Subcutaneous preadipocyte (primary cell): Measurements from ENCODE around the gene SELPLG. TPM values are rescaled to one million over a fixed set of nuclear protein-coding genes. Genes with fewer than 3 reads are reported as not detected.

Source experiments
- small RNA-seq: library from RNA; depleted of rRNA; stranded (forward); fragments of <200 nt; gene quantifications from one replicate; pipeline ENCODE3, GENCODE V24; 2012
- total RNA-seq: library from RNA; depleted of rRNA; stranded (reverse); fragments of >200 nt; gene quantifications from 2 replicates; pipeline ENCODE4 v1.2.3, GENCODE V29; 2012

The SELPLG gene
- 0.73 and 0.98 TPM in 2 replicates for total RNA-seq

GRCh38 chr12:108633534-108634248 is at the start of gene SELPLG:
SELPLG (minus strand) TSS chr12:108633894; CDS start chr12:108624307, 9,587 bp downstream.

GRCh38 chr12:108597559-108598471 is 35.9 kb downstream of the SELPLG start, which contains the start of gene TMEM119:
TMEM119 (minus strand) TSS chr12:108598084; CDS start chr12:108592383, 5,701 bp downstream.

Small RNAs within 50 kb of the gene (small RNA-seq; reads per million reads assigned to genes)
- gene RNU7-169P, result not detected

Other genes with a start within 250 kb of the SELPLG start
- 2.9 and 5.3 TPM in 2 replicates for gene FICD, start 118.6 kb downstream of the SELPLG start, total RNA-seq
- gene SART3, start 72.7 kb downstream of the SELPLG start, total RNA-seq, result 39.7 and 55.3 TPM in 2 replicates
- gene ISCU, start 71.3 kb downstream of the SELPLG start, total RNA-seq, result 76.2 and 82.3 TPM in 2 replicates
- 143 and 173 TPM in 2 replicates for gene TMEM119, start 35.8 kb downstream of the SELPLG start, total RNA-seq
- gene CORO1C, start 97.6 kb upstream of the SELPLG start, total RNA-seq, result 227 and 293 TPM in 2 replicates
- gene SSH1, start 223.7 kb upstream of the SELPLG start, total RNA-seq, result 14.3 and 19.0 TPM in 2 replicates
- gene DAO, start 246.2 kb upstream of the SELPLG start, total RNA-seq, result not detected in 2 replicates